MCF 10A (cell line): ENCODE measurements around the gene CCDC88C. TPM values are rescaled to one million over a fixed set of nuclear protein-coding genes. Genes with fewer than 3 reads are reported as not detected.

ENCODE experiments used
- BruUV-seq: library from RNA; stranded (reverse); fragments of 400-500 nt; replicated peaks from 2 replicates; lab custom pipeline; 2021; lab: Mats Ljungman, UMichigan
- CTCF ChIA-PET: fragments of 300-600 bp; sonication (Branson Sonifier 250); formaldehyde crosslinking; extraction: SDS; loops from one replicate; lab custom pipeline; 2021; ENCODE audit warnings: antibody characterized with exemption, inconsistent platforms; lab: Yijun Ruan, JAX
- POLR2A ChIA-PET: fragments of 300-600, 350-650 bp; sonication (Branson Sonifier 250); formaldehyde crosslinking; extraction: SDS; loops from one replicate; lab custom pipeline; 2020; ENCODE audit warnings: antibody characterized with exemption, inconsistent platforms; lab: Yijun Ruan, JAX
- DNase-seq: peaks from one replicate; pipeline ENCODE4 v3.0.0-alpha.2; 2018; ENCODE audit not compliant: unreplicated experiment
- H3K27ac Mint-ChIP-seq: one replicate; pipeline ENCODE4 v1.8.0; 2022; ENCODE audit warnings: mild to moderate bottlenecking, low read depth, mixed read lengths; ENCODE audit not compliant: unreplicated experiment
- H3K27me3 Mint-ChIP-seq: one replicate; pipeline ENCODE4 v1.8.0; 2022; ENCODE audit warnings: mixed read lengths; ENCODE audit not compliant: insufficient read depth, unreplicated experiment
- H3K36me3 Mint-ChIP-seq: one replicate; pipeline ENCODE4 v1.8.0; 2022; ENCODE audit warnings: mild to moderate bottlenecking, moderate library complexity, mixed read lengths; ENCODE audit not compliant: insufficient read depth, unreplicated experiment
- H3K4me1 Mint-ChIP-seq: one replicate; pipeline ENCODE4 v1.8.0; 2022; ENCODE audit warnings: mixed read lengths; ENCODE audit not compliant: insufficient read depth, unreplicated experiment
- H3K4me3 Mint-ChIP-seq: one replicate; pipeline ENCODE4 v1.8.0; 2022; ENCODE audit warnings: mild to moderate bottlenecking, moderate library complexity, mixed read lengths; ENCODE audit not compliant: unreplicated experiment
- H3K9me3 Mint-ChIP-seq: one replicate; pipeline ENCODE4 v1.8.0; 2022; ENCODE audit warnings: mixed read lengths; ENCODE audit not compliant: unreplicated experiment
- CTCF ChIP-seq: fragments of 200-600 bp; IDR thresholded peaks from one replicate; pipeline ENCODE4 v1.8.0; 2022; ENCODE audit warnings: antibody characterized with exemption, mild to moderate bottlenecking; ENCODE audit not compliant: unreplicated experiment
- intact Hi-C: fragments of 100-400 bp; cut with micrococcal nuclease; formaldehyde crosslinking; loops from 2 replicates; pipeline ENCODE4 v1.14.1; 2022
- total RNA-seq: library from RNA; stranded (reverse); gene quantifications from 2 replicates; pipeline ENCODE4 v1.2.3, GENCODE V29; 2022

CCDC88C gene
- total RNA-seq, 1 experiment from 2014 or later: 19.7 TPM

- Mint-ChIP-seq H3K27me3 (no peaks in the 10 kb centered on the region), H3K4me1 (peaks cover 17% of the 10 kb centered on the region), H3K4me3 (no peak overlapping the region), H3K27ac (peak overlapping the region; percentile 37), H3K36me3 (peaks cover 9% of the 10 kb centered on the region), H3K9me3 (peaks cover 14% of the 10 kb centered on the region)
- peak; percentile 27 for DNase-seq
- BruUV-seq: no TSS peak
- intact Hi-C loops: no loop called here
- POLR2A ChIA-PET: no interaction called here
- TF ChIP-seq CTCF: no peak
- CTCF ChIA-PET: interaction anchor here (0.6 to 0.8 kb wide), 2 partner anchors 18 to 197 kb away, joined by 3 to 4 read pairs; no protein-coding TSS in a partner anchor
Observed at GRCh38 chr14:91225025-91225424, 192.6 kb downstream of the CCDC88C start.

- Mint-ChIP-seq H3K4me1 (peaks cover 16% of the 10 kb centered on the region), H3K36me3 (peaks cover 17% of the 10 kb centered on the region), H3K27ac (no peak overlapping the region), H3K4me3 (no peak overlapping the region), H3K9me3 (peaks cover 14% of the 10 kb centered on the region), H3K27me3 (no peaks in the 10 kb centered on the region)
- no peak for DNase-seq
- POLR2A ChIA-PET: interaction anchor here (1.3 kb wide), 1 partner anchor 46 kb away, joined by 3 read pairs; no protein-coding TSS in a partner anchor
- no peak for TF ChIP-seq CTCF
- intact Hi-C loops: no loop called here
- BruUV-seq: no TSS peak
- CTCF ChIA-PET: no interaction called here
Observed at GRCh38 chr14:91223028-91223783, 194.4 kb downstream of the CCDC88C start.

Other genes with a start within 250 kb of the CCDC88C start
- gene GPR68, start 173.1 kb downstream of the CCDC88C start, total RNA-seq: 0.10 and 0.14 TPM in 2 replicates
- 81.3 and 104 TPM in 2 replicates for gene PPP4R3A, start 92.5 kb upstream of the CCDC88C start, total RNA-seq